HG03095 (cell line): ENCODE results near the gene FMO4.
"Not testable (repeated sequence)": the region's sequence is repeated elsewhere in the genome, so short reads cannot be mapped to it uniquely, and the experiment has no call there.

Experiments
- ATAC-seq: cut with Tn5 transposase; IDR thresholded peaks from one replicate; pipeline ENCODE4 v1.9.1; 2021; ENCODE audit warnings: moderate library complexity; ENCODE audit not compliant: unreplicated experiment

The FMO4 gene

DNA sequence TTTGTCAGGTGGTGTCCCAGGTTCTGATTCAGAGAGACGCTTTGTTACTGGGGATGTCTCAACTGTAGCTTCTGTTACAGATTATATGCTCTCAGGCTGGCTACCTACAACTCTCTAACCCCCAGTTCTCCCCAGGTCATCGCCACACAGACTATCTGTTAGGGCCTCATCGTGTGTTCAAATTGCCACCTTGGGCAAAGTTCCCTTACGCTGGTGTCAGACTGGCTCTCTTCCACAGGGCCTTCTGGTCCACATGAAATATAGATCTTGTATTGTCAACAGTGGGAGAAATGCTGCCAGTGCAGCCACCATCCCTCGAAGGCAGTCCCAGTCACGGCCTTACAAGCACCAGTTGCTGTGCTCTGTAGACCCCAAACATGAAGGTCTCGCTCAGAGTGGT is 15.3 kb downstream of the FMO4 start:
- ATAC-seq, result no peak

DNA sequence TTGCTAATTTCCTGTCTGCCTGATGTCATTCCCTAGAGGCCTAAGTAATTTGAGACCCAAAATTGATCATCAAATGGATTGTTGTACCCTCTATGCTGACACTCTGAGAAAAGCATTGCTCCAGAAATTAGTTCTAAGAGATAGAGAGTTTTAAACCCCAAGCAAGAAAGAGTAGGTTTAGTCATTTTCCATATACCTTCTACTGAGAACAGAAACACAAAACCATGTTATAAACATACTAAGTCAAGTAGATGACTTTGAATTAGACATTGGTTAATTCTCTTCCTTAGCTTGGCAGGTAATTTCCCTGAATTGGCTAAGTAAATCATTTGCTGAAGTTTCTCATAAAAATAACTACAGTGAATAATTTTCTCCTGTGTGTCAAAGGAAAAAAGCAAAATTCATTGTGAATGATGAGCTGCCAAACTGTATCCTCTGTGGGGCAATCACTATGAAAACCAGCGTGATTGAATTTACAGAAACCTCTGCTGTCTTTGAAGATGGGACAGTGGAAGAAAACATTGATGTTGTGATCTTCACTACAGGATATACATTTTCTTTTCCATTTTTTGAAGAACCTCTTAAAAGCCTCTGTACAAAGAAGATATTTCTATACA is 20.1 kb downstream of the FMO4 start:
- ATAC-seq, result no peak

DNA sequence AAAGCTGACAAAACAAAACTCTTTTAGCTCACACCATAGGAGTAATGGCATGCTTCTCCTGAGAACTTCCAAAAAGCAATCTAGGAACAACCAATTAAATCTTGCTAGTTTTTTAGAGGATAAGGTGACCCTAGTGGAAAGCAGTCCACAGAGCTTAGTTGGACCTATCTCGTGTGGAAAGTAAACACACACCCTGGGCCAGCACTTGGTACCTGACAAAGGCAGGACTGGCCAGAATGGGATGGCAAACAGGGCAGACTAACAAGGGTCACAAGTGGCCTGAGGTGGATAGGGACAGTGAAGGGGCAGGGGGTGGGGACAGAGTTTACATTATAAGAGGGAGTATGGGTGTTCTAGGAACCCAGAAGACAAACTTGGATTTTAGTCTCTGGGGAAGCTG is 22.0 kb downstream of the FMO4 start:
- ATAC-seq, result no peak

DNA sequence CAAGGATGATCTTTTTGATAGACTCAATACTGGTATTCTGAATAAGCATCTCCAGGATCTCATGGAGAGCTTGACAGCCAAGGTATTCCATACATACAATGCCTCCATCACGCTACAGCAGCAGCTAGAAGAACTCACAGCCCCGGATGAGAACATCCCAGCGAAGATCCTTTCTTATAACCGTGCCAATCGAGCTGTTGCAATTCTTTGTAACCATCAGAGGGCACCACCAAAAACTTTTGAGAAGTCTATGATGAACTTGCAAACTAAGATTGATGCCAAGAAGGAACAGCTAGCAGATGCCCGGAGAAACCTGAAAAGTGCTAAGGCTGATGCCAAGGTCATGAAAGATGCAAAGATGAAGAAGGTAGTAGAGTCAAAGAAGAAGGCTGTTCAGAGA is 25.4 kb downstream of the FMO4 start:
- ATAC-seq, result not testable (repeated sequence)

DNA sequence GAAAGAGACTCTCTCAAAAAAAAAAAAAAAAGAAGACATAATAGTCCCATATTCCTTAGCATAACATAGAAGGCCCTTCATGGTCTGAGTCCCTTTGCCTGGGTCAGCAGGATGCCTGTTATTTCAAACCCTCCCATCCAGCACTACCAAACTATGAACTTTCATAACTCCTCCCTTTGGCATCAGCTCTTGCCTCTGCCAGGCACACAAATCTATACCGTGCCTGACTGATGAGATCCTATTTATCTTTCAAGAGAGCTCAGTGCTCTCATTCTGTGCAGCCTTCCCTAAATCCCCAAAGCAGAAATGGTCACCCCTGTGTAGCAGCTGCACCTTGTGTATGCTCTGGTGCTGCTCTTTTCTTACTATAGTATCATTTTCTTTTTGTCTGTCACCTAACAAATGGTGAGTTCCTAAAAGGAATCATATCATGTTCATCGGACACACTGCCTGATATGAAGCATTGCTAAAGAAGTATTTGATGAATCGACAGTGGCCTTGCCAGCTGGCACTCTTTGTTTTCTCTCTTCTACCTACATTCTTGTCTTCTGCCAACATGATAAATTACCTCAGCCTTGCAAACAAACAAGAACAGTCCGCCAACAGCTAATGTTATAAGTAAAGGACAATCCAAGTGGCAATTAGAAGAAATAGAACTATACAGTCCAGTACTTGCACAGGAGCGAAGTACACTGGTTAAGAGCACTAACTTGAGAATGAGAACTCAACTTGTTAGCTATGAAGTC is 29.9 kb downstream of the FMO4 start:
- ATAC-seq, result no peak

DNA sequence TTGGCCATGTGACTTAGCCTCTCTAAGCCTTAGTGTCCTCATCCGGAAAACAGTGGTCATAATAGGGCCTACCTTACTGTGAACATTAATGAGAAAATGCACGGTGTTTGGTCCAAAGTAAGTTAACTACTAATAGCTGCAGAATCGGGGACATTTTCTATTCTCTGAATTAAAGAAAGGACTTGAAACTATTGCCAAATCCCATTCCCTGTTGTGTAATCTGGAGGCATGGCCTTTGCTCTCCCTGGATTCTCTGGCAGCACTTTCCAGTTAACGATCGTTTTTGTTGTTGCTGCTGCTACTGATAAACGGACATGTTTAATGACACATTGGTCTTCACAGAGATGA is 30.5 kb downstream of the FMO4 start:
- ATAC-seq, result no peak

DNA sequence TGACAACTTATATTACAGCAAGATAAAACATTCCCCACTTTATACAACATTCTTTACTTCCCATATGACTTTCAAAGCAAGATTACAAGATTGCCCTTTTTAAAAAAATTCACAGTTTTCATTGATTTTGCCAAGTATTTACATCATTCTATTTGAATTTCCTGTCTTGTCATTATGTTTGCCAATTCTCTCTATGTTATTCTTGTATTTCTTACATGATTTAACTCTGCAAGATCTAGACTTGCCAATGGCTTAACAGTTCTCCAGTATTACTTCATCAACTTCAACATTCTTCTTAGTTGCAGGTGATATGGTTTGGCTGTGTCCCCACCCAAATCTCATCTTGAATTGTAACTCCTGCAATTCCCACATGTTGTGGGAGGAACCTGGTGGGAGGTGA is 31.6 kb downstream of the FMO4 start:
- ATAC-seq, result no peak

DNA sequence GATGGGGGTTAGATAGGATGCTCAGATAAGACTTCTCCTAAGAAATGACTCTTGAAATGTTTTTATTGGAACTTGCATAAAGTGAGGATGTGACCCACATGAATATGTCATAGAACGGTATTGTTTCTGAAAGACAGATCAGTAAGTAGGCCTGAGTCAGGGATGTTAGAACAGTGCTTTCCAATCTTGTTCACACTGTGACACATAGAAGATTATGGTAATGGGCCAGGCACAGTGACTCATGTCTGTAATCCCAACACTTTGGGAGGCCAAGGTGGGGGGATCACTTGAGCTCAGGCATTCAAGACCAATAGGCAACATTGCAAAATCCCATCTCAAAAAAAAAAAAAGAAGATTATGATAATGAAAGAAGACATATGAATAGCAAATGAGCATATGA is 32.9 kb downstream of the FMO4 start:
- no peak for ATAC-seq

DNA sequence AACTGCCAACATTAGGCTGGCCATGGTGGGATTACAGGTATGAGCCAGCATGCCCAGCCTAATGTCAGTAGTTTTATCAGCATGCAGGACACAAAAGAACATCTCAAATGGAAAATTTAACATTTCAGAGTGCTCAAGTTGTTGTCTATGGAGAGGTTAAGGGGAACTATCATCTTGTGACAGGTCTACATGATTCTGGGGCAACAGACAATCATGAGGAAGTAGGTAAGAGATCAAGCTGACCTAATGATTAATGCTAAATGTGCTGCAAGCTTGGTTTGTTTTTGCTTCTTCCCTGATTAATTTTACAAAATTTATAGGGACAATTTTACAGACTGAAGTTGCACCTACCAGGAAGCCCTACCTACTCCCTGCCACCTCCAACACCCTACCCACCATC is 36.6 kb downstream of the FMO4 start:
- ATAC-seq, result no peak

DNA sequence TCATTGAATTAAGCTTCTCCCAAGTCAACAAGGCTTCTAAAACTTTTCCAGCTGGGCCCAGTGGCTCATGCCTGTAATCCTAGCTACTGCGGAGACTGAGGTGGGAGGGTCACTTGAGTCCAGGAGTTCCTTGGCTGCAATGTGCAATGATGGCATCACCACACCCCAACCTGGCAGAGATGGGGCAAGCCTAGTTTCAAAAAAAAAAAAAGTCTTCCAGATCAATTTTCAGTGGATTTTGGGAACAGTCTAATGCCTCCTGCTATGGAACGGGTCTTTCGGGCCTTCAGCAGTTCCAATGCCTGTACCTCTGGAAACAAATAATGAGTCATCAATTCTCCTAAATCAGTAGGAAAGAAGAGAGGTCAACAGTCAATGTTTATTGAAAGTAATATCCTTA is 38.0 kb downstream of the FMO4 start:
- no peak for ATAC-seq

DNA sequence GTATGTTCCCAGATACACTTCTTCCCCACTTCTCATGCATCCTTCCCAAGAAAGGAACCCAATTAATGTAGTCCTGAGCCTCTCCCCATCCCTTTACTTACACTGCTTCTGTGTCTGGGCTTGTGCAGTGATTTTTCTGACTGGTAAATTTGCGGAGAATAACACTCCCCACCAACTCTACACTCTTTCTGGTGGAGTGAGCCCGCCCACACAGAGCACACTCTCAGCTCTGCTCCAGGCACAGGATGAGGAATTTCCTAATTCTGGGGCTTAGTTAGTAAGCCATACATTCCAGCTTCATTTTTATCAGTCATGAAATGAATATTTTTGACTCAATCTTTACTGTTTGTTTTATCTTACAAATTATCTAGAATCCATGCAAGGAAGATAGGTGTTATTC is 38.6 kb downstream of the FMO4 start:
- ATAC-seq, result no peak

DNA sequence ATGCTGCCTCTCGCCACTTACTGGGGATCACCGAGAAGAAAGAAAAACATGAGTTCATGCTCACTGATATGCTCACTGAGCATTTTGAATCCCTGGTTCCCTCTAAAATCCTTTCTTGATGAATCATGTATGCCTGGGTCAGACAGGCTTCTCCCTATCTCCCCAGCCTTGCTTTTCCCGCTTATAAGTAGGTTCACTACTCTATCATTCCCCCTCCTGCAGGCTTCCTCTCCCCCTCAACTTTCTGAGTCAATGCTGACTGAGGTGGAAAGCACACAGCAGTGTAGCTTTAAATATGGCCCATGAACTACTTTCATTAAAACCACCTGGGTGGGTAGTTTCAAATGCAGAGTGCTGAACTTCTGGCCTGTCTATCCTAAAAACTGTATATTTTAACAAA is 41.7 kb downstream of the FMO4 start:
- no peak for ATAC-seq

DNA sequence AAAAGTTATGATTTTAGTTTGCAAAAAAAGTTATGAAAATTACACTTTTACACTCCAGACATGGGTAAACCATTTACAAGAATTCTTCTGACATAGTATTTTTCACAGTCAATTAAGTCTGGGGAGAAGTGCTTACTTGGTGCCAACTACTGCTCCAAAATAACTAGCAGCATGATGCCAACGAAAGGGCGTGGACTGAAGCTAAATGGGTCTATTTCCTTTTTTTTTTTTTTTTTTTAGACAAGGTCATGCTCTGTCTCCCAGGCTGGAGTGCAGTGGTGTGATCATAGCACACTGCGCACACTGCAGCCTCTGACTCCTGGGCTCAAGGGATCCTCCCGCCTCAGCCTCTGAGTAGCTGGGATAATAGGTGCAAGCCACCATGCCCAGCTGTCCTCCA is 43.2 kb downstream of the FMO4 start:
- no peak for ATAC-seq

DNA sequence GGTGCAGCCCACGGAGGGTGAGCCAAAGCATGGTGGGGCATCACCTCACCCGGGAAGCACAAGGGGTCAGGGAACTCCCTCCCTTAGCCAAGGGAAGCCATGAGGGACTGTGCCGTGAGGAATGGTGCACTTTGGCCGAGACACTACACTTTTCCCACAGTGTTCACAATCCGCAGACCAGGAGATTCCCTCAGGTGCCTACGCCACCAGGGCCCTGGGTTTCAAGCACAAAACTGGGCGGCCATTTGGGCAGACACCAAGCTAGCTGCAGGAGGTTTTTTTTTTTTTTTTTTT is 45.3 kb downstream of the FMO4 start:
- not testable (repeated sequence) for ATAC-seq

DNA sequence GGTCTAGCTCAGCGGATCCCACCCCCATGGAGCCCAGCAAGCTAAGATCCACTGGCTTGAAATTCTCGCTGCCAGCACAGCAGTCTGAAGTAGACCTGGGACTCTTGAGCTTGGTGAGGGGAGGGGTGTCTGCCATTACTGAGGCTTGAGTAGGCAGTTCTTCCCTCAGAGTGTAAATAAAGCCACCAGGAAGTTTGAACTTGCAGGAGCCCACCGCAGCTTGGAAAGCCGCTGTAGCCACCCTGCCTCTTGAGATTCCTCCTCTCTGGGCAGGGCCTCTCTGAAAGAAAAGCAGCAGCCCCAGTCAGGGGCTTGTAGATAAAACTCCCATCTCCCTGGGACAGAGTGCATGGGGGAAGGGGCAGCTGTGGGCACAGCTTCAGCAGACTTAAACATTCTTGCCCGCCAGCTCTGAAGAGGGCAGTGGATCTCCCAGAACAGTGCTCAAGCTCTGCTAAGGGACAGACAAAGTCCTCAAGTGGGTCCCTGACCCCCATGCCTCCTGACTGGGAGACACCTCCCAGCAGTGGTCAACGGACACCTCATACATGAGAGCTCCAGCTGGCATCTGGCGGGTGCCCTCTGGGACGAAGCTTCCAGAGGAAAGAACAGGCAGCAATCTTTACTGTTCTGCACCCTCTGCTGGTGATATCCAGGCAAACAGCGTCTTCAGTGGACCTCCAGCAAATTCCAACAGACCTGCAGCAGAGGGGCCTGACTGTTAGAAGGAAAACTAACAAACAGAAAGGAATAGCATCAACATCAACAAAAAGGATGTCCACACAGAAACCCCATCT is 45.9 kb downstream of the FMO4 start:
- not testable (repeated sequence) for ATAC-seq

DNA sequence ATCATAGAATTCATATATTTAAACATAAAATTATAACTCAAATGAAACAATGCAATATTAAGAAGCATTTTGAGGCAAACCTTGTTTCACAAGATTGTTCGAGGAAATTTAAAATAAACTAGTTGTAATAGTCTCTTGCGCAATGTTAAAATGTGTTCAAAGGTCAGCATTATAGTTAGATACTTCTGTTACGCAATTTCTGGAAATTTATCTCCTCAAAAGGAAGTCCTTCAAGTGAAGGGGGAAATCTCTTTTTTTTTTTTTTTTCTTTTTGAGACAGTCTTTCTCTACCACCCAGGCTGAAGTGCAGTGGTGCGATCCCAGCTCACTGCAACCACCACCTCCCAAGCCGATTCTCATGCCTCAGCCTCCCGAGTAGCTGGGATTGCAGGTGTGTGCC is 52.1 kb downstream of the FMO4 start:
- no peak for ATAC-seq

DNA sequence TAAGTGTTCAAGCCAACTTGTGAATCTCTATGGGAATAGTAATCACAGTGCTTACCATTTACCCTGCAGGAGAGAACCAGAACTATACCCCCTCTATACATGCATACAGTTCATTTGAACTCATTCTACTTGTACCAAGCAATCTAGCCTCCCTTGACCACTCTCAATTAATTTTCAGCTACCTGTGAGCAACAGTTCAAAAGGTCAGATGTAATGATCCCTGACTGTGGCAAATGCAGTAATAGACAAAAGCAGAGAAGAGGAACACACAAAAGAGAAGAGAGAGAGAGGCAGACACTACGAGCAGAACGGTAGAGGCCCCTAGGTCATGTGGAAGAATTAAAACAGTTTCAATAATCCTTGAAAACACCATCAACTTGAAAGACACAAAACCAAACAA is 52.8 kb downstream of the FMO4 start:
- no peak for ATAC-seq

DNA sequence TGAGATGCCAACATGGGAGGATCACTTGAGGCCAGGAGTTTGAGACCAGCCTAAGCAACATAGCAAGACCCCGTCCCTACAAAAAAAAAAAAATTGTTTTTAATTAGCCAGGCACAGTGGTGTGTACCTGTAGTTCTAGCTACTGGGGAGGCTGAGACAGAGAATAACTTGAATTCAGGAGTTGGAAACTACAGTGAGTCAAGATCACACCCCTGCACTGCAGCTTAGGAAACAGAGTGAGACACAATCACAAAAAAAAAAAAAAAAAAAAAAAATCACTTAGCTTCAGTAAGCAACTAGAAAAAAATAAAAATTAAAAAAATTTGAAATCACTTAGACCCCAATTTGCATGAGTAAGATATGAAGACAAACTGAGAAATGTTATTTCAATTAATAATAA is 53.5 kb downstream of the FMO4 start:
- no peak for ATAC-seq

DNA sequence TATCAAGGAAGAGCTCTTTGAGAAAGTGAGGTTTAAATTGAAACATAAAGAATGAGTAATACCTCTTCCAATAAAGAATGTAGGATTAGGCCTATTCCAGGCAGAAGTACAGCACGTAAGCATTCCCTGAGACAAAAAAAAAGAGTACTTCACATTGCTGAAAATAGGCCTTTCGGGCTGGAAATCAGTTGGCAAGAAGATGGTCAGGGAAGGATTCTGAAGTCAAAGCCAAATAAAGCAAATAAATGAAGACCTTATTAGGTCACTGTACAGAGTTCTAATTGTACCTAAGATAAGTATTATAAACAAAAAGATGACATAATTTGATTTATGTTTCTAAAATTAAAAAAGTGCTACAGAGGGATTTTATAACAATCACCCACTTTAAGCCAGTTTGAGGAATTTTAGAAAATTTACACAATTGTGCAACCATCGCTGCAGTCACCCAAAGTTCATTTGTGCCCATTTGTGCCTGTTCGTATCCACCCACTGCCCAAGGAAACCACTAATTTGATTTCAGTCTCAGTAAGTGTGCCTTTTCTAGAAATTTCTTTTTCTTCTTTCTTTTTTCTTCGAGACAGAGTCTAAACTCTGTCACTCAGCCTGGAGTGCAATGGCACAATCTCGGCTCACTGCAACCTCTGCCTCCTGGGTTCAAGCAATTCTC is 58.6 kb downstream of the FMO4 start:
- no peak for ATAC-seq

DNA sequence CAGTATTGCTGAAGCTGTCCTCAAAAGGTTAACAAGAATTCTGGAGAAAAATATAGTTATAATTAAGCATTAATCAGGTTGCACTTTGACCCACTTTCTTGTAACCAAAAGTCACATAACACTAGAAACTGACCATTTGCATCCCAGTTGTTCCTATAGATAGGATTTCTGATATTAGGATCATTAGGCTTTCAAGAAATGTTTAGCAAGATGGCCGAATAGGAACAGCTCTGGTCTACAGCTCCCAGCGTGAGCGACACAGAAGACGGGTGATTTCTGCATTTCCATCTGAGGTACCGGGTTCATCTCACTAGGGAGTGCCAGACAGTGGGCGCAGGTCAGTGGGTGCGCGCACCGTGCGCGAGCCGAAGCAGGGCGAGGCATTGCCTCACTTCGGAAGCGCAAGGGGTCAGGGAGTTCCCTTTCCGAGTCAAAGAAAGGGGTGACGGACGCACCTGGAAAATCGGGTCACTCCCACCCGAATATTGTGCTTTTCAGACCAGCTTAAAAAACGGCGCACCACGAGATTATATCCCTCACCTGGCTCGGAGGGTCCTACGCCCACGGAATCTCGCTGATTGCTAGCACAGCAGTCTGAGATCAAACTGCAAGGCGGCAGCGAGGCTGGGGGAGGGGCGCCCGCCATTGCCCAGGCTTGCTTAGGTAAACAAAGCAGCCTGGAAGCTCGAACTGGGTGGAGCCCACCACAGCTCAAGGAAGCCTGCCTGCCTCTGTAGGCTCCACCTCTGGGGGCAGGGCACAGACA is 59.6 kb downstream of the FMO4 start:
- not testable (repeated sequence) for ATAC-seq

DNA sequence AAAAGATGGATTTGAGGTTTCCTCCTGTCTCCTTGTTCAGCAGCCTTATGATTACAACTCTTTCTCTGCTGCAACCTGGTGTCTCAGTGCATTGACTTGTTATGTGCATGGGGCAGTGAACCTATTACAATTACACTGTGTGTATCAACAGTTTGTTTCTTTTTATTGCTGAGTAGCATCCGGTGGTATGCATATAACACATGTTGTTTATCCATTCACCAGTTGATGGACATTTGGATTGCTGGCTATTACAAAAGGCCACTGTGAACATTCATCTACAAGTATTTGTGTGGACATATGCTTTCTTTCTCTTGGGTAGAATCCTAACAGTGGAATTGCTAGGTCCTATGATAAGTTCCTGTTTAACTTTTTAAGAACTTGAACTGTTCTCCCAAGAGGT is 65.9 kb downstream of the FMO4 start:
- no peak for ATAC-seq
